Measurements from ENCODE around the gene AIF1L.

Gene AIF1L

DNA sequence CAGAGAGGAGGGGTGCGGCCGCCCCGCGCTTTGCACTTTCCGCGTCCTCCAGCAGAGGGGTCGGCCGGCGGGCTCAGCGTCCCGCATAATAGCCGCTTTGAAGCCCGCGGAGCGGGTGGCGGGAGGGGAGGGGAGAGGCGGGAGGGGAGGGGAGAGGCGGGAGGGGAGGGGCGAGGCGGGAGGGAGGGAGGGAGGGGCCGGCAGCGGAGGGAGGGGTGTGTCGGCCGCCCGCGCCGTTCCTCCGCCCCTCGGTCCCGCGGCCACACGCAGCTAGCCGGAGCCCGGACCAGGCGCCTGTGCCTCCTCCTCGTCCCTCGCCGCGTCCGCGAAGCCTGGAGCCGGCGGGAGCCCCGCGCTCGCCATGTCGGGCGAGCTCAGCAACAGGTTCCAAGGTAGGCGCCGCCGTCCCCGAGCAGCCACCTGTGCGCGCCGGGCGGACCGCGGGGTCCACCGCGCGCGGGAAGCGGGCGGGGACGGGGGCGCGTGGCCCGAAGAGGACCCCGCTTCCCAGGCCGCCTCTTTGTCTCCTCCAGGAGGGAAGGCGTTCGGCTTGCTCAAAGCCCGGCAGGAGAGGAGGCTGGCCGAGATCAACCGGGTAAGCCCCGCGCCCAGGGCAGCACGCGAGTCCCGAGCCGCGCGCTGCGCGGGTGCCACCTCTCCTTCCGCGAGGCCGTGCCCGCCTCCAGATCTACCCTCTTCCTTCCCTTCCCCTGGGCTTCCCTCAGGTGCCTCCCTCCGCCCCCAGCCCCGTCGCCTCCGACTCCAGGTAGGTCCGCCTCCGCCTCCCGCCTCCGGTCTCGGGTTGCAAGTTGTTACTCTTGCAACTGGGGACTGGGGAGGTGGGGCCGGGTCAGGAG lies at the start of gene AIF1L:
TSS of gene AIF1L (plus strand) at position 263 of the 857 bp plus-strand sequence. CDS start at position 362, 99 bp downstream.
- no peak for DNase-seq (ENCODE audit: low read depth)

DNA sequence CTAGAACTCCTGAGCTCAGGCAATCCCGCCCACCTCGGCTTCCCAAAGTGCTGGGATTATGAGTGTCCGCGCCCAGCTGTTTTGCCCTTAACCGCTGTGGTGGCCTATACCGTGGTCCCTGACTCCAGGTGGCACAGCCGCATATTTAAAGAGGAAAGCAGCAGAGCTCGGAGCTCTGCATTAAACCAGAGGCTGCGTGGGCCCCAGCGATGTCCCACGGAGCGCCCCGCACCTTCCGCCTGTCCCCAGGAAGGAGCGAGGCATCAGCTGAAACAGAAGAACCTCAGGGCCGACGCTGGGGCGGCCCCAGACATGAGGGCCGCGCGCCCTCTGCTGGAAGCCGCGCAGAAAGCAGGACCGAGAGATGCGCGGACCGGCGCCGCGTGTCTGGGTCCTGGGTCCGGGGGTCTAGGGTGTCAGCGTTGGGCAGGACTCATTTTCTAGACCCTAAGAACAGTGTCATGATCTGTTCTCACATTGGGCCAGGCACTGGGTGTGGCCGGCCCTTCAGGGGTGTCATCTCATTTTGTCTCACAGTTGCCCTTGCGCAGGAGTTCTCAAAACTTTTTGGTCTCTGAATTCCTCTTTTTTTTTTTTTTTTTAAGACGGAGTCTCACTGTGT lies 49.6 kb upstream of the AIF1L start:
- DNase-seq (ENCODE audit: low read depth), result peak; percentile 38

DNA sequence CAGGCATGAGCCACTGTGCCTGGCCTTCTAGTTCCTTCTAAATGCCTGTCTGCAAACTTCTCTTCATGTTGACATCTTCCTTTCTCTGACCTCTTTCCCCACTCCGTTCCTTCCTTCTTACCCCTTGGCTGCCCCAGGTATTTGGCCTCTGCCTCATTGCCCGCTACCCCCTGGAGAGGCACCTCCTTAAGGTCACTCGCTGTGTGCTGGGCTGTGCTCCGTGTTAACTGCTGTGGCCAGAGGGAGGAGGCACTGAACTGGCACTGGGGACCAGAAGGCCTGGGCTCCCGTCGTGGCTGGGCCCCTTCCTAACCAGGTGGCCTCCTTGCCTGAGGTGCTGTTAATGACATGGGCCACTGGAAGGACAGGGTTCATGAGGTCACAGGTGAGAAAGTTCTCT lies 48.0 kb upstream of the AIF1L start:
- DNase-seq (ENCODE audit: low read depth), result no peak

DNA sequence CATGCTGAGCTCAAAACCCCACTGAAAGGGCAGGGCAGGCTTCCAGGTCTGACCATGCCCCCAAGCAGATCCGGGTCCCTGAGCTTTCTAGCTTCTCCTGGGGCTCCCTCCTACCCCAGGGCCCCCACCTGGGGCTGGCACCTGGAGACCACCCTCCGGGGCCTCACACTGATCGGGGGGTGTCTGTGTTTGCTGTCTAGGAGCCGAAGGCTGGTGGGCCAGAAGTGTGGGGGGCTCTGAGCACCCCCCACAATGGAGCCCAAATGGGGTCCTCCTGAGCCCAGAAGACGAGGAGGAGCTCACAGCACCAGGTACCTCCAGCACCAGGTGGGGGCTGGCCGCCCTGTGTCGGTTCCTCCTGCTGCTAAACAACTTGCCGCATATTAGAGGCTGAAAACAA lies 47.5 kb upstream of the AIF1L start:
- no peak for DNase-seq (ENCODE audit: low read depth)

DNA sequence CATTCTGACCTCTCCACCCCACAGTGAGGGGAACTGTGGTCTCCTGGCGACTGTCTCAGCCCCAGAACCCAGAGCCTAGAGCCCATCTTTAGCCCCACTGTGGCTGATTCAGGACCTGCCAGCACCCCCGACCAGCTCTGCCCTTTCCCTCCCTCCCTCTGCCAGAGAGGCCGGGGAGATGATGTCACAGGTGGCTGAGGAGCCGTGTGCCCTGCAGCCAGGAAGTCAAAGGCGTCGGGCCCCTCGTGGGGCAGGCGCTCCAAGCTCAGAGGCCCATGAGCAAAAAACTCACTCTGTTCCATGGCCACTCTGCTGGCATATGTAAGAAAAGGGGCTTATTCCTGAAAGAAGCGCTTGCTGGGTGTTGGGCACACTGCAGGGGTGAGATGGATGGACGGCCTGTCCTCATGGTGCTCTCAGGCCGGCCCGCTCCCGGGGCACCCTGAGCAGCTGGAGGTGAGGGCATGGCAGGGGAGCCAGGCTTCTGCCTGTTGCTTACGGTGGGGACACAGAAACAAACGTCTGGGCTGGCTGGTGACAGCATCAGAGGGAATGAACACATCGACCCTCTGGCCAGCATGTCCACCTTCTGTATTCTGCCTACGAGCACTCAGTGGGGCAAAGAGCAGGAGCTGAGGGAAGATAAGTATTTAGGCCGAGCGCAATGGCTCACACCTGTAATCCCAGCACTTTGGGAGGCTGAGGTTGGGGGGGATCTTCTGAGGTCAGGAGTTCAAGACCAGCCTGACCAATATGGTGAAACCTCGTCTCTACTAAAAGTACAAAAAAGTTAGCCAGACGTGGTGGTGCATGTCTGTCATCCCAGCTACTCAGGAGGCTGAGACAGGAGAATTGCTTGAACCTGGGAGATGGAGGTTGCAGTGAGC lies 46.3 kb upstream of the AIF1L start:
- no peak for DNase-seq (ENCODE audit: low read depth)

DNA sequence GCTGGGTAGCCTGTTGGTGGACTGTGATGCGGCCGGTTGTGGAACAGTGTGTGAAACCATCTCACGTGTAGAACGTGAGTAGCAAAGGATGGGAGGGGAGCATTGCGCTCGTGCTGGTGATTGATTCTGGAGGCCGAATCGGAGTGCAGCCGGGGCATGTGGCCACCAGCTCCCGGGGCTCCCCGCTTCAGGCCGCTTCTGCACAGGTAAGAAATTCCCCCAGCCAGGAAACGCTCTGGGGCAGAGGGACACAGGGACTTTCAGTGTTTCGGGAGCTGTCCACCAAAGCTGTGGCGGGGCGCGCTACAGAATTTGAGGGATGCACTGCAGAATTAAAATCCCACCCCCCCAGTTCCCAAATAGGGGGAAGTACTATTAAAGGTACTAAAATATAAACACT lies 45.5 kb upstream of the AIF1L start:
- DNase-seq (ENCODE audit: low read depth), result no peak

DNA sequence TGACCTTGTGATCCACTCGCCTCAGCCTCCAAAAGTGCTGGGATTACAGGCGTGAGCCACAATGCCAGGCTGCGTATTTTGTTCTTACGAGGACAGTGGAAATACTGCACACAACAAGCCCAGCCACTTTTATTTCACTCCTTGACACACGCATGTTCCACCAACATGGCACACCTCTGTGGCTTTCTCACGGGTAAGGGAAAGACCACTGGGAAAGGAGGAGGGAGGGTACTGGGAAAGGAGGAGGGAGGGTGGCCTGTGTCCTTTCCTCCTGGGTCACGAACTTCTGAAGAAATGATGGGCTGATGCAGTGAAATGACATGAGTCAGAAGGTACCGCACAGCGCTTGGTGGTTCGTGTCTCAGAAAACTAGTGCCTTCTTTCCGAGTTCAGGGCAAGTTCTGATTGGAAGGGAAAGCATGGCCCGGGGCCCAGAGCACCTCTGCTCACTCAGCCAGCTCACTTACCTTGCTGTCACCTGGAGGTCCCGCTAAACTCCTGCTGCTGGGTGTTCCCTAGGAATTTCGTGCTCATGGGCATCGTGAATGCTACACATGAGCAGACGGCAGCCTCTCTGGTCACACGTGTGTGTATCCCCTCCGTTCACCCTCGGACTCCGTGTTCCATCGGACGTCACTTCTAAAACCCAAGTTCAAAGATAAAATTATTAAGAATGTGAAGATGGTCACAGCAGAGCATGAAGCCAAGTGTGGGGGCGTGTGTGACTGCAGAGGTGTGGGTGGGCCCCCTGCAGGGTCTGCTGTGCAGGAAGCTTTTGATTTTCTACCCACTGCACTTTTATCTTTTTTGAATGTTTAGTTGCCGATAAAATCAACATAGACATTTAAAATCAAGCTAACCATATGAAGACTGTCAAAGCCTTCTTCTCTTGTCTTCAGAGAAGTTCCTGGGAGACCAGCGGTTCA lies 44.5 kb upstream of the AIF1L start:
- no peak for DNase-seq (ENCODE audit: low read depth)

DNA sequence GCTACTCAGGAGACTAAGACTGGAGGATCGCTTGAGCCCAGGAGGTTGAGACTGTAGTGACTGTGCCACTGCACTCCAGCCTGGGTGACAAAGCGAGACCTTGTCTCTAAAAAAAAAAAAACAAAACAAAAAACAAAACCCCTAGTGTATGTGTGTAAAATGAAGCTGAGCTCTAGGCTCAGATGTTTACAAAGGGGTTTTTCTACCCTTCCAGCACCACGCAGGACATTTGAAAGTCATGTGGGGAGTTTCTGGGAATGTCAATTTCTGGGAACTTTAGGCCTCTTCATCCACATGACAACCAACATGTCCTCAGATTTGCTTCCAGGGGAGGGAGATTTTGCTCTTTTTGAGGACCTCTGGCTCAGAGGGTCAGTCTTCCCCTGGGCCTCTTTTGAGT lies 42.4 kb upstream of the AIF1L start:
- no peak for DNase-seq (ENCODE audit: low read depth)

DNA sequence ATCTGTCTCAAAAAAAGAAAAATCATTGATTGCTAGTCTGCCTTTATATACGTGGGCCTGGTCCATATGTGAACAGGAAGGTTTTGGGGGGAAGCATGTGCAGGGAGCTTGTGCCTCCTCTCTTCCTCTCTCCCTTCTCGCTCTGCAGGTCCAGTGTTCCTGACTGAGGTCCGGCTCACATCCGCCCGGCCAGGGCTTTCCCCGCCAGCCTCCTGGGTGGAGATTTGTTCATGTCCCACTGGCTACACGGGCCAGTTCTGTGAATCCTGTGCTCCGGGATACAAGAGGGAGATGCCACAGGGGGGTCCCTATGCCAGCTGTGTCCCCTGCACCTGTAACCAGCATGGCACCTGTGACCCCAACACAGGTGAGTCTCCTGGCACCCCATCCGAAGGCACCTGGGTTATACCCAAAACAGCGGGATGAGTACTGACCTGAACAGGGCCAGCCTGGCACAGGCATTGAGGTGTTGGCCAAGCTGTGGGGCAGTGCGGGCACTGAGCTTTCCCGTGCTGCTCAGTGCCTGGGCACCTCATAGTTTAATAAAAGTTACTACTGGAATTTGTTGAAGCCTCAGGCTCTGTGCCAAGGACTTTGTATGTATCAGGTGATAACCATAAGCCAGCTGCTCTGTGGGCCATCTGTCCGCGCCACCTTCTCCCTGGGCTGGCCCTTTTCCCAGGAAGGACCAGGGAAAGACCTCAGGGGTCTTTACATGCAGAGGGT lies 39.4 kb upstream of the AIF1L start:
- no peak for DNase-seq (ENCODE audit: low read depth)

DNA sequence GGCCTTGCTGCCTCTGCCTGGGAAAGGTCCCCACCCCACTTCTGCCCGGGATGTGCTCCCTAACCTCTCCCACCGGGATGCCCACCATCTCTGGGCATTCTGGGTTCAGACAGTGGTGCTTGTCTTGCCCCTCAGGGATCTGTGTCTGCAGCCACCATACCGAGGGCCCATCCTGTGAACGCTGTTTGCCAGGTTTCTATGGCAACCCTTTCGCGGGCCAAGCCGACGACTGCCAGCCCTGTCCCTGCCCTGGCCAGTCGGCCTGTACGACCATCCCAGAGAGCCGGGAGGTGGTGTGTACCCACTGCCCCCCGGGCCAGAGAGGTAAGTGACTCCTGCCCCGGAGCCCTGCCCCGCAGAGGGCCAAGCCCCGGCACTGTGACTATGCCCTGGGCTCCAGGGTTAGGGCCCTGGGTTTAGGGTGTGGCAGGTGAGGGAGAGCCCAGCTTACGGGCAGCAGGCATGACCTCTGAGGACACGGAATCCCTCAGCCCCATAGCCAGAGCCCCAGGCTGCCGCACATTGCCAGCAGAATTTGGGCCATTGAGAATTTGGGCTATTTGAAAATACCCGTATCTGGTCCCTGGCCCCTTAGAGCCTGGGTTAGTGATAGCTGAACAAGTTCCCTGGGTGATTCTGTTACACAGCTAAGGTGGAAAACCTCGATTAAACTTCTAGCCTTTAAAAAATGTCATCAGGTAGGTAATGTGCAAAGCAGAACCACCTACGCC lies 35.3 kb upstream of the AIF1L start:
- DNase-seq (ENCODE audit: low read depth), result no peak

DNA sequence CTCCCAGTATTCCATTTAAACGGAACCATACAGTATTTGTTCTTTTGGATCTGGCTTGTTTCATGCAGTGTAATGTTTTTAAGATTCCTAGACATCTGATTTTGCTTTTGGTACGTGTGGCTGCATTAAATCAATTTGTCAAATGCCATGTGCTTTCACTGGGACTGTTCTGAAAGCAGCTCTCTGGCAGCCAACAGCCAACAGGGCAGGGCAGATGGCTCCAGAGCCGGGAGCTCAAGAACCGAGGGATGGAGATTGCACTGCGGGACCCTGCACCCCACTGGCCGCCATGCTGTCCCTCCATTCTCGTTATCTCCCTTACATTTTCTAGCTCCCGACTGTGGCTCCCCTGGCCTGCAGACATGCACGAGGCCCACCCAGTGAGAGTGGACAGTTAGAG lies 33.4 kb upstream of the AIF1L start:
- DNase-seq (ENCODE audit: low read depth), result no peak

DNA sequence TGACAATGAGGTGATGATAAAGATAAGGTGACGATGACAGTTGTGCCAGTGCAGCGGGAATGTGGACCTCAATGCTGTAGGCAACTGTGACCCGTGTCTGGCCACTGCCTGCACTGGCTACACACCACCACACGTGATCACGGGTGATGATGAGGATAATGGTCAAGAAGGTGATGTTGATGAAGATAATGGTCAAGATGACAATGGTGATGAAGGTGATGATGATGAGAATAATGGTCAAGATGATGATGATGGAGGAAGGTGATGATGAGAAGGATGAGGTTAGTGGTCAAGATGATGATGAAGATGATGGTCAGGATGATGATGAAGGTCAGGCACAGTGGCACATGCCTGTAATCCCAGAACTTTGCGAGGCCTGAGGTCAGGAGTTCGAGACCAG lies 30.7 kb upstream of the AIF1L start:
- no peak for DNase-seq (ENCODE audit: low read depth)

DNA sequence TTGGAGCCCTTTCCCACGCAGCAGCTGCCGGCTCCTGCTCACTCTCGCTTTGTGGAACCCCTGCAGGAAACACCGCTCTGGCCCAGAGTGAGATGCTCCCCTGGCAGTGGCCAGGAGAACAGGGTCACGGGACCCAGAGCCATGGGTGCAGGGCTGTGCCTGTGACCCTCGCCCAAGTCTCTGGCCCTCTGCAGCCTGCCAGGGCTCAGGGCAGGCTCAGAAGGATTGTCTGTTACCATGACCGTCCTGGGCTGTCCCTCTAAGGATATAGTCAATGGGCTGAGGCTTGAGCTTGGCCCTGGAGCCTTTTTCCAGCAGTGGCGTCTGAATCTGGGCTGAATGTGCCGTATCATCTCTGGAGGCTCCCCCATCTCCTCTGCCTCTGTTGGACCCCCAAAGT lies 28.7 kb upstream of the AIF1L start:
- no peak for DNase-seq (ENCODE audit: low read depth)

DNA sequence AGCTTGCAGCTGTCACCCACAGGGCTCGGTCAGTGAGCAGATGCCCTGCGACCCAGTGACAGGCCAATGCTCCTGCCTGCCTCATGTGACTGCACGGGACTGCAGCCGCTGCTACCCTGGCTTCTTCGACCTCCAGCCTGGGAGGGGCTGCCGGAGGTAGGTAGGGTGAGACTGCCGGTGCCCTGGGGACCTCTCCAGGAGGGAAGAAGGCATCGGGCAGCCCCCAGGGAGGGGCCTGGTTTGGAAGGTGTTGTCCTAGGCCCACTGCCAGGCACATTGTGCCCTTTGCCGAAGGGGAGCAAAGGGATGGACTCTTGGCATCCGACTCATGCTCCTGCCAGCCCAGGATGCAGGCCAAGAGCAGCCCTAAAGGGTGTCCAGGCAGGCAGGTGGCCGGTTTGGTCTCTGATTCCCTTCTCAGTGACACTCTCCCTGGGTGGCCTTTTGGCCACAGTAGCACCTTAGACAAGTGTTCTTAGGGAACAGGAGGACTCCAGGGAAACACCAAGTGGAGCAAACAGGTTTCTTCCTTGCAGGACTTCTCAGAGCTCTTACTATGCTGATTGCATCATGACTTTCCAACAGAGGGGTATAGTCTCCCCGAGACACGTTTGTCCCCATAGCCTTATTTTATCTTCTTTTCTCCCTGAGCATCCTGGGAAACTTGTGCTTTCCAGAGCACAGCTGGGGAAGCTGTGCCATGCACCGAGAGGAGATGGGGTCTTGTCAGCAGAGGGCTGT lies 28.1 kb upstream of the AIF1L start:
- no peak for DNase-seq (ENCODE audit: low read depth)

DNA sequence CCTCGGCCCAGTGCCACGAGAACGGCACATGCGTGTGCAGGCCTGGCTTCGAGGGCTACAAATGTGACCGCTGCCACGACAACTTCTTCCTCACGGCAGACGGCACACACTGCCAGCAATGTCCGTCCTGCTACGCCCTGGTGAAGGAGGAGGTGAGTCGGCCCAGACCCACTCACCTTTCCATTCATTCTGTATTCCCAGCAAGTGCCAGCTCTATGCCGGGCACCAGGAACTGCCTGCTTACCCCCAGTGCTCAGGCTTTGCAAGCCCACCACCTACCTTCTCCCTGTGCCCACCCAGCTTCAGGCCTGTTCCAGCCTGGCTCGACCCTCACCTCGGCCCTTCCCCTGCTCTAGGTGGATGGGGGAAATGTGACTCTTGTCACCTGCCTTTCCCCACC lies 26.6 kb upstream of the AIF1L start:
- no peak for DNase-seq (ENCODE audit: low read depth)

DNA sequence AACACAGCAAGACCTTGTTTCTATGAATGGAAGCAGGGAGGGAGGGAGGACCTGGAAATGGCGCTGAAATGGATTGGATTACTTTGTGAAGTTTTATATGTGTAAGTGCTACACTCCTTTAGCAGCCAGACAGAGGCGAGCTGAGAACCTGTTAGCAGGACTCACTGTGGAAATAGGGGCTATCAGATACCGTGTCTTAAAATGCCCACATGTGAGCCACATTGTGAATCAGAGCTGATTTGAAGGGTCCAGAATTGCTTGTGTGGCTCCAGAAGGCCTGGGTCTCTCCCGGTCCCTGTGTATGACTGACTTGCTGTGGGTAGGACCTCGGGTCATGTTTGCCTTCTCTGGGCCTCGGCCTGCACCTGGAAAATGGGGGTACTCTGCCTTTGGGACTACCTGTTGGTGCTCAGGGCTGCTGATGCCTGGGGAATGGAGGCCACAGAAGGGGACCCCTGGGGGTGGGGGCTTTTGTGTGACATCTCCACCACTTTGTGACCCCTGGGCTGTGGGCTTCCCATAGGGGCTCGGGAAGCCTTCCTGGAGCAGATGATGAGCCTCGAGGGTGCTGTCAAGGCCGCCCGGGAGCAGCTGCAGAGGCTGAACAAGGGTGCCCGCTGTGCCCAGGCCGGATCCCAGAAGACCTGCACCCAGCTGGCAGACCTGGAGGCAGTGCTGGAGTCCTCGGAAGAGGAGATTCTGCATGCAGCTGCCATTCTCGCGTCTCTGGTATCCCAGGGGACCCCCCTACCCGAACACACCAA lies 24.0 kb upstream of the AIF1L start:
- no peak for DNase-seq (ENCODE audit: low read depth)

DNA sequence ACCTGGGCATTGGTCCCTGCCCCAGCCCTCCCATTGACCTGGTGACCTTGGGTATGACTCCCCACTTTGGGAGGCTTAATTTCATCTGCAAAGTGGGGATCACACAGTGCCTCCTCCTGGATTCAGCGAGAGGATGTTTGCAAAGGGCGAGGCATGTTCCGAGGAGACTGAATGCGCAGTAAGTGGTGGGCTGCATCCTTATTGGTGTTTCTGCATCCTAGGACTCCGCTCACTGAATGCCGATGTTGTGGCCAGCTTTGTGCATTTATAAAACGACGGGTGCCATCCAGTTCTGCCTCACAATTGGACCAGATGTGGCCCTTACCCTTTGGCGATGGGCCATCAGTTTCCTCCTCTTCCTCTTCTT lies 23.5 kb upstream of the AIF1L start:
- DNase-seq (ENCODE audit: low read depth), result no peak

DNA sequence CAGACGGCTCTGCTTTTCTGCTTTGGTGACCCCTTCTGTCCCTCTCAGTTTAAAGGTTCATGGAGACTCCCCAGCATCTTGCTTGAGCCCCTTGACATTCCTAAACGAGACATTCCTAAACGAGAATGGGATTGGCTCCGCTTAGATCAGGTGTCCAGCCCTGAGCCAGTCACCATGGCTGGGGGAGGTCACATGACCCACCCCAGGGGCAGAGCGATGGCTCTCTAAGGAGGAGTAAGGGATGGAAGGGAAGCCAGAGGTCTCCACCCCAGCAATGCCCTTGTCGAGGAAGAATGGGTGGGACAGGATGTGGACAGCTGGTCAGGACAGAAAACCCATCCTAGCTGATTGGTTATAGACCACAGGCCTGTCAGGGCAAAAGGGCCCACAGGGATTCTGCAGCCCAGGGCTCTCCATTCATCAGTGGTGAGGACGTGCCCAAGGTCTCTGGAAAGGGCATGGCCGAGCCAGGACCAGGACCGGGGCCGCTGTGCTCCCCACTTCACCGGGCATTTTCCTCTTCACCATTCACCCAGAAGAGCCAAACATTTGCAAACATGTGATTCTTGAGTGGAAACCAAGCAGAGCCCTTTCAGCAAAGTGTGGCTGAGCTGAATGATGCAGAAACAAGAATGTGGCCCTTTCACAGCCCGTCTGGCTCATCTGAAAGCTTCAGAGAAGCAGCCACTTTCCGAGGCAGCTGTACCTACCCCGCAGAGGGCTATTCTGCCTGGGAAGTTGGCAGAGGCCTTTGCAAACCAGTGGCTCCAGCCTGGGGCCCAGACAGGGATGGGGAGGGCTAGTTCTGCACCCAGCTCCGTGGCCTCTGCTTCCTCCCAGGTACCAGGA lies 19.8 kb upstream of the AIF1L start:
- no peak for DNase-seq (ENCODE audit: low read depth)
